CD4-positive, alpha-beta T cell treated with Interleukin-17A for 1 hour (primary cell): ENCODE results near the gene ZC3H7A.

Experiments used
- DNase-seq: peaks from one replicate; pipeline ENCODE4 v3.0.0-alpha.2; 2020

The ZC3H7A gene

DNA sequence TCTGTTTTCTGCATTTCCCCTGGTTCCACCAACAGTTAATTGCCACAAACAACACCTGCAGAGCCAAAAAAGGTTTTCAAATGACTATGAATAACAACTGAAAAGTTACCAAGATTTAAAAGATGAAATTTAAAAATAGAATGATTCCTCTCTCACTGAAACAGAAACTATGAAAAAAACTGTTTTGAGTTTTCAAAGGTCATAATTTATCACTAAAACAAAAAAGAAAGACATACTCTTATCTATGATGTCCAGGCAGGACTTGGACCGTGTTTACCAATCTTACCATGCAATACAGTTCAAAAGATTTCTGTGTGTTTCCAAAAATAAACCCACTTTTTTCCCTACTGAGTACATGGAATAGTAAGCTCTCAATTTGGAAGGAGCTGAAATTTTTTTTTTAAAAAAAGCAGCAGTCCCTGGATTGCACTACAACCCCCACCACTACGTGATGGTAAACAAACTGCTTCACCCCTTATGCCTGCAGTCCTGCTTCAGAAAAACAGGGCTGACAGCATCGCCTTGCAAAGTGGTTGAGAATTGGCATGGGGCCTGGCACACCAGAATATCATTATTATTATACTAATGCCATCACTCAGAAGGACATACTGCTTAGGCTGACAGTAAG lies 62.9 kb downstream of the ZC3H7A start:
- DNase-seq, result no peak

DNA sequence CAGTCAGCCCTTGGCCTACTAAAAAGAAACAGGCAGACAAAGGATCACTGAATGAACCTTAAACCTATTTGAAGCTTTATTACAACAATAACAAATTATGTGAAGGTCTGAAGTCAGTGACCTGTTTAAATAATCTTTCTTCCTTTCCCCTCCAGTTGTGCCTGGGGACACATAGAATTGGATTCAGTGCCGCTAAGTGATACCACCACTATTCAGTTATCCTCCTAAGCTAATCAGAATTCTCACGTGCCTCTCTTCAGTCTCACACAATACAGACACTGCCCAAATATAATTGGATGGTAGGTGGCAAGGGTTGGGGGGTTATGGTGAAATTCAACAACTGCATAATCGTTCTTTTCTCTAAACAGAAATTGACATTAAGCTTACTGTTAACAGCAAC lies 65.8 kb downstream of the ZC3H7A start:
- DNase-seq, result no peak

DNA sequence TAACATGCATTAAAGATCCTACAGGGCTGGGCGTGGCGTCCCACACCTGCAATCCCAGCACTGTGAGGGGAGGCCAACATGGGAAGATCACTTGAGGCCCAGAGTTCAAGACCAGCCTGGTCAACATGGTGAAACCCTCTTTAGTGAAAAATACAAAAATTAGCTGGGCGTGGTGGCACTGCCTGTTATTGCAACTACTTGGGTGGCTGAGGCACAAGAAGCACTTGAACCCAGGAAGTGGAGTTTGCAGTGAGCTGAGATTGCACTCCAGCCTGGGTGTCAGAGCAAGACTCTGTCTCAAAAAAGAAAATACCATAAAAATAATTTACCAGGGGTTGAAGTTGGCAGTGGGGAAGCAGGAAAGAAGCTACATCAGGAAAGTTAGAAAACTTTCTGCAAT lies 67.3 kb downstream of the ZC3H7A start:
- DNase-seq, result no peak

DNA sequence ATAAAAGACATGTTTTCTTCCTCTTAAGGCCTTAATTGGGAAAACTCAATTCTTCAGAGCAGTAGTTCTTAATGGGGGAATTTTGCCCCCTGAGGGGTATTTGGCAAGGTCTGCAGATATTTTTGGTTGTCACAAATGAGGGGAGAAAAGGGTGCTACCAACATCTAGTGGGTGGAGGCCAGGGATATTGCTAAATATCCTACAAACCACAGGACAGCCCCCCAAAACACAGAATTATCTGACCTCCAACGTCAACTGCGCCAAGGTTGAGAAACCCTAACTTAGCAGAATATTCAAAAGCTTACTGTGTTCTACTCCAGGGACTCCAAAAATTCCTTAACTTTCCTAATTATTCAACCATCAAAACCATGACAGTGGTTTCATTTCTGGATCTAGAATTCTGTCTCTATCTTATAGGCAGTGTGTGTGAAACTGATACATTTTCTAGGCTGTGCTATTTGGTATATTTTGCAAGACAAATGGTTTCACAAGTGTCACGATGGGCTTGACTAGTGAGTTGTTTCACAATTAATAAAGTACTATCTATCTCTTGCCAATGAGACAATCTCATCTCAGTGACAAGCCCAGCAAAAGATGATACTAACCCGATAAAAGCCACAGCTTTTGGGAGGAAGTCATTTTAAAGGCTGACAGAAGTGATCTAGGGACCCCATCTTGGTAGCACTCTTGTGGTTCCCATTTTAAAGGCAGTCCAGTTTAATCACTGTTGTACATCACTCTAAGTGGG lies 69.1 kb downstream of the ZC3H7A start:
- DNase-seq, result no peak

DNA sequence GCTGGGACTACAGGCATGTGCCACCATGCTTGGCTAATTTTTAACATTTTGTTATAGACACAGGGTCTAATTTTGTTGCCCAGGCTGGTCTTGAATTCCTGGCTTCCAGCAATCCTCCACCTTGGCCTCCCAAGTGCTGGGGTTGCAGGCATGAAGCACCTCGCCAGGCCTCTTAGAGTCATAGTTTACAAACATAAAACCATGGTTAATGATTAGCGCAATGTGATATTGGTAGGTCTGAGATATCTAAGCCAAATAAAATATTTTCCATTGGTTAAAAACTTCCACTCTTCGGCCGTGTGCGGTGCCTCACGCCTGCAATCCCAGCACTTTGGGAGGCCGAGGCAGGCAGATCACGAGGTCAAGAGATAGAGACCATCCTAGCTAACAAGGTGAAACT lies 71.0 kb downstream of the ZC3H7A start:
- no peak for DNase-seq

DNA sequence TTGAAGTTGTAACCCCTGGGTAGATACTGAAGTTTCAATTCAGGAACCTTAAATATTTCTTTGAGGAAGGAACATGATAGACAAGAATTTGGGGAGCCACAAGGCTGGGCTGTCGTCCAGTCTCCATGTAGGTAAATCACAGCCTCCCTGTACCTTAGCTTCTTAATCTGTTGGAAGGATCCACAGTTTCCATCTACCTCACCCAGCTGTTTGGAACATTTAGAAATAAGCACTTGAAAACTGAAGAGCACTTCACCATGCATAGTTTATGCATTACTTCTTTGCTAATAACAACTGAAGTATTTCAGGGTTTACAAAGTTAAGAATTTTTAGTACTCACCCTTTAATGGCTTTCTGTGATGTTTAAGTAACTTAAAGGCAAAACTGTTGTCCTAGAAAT lies 71.6 kb downstream of the ZC3H7A start:
- no peak for DNase-seq

DNA sequence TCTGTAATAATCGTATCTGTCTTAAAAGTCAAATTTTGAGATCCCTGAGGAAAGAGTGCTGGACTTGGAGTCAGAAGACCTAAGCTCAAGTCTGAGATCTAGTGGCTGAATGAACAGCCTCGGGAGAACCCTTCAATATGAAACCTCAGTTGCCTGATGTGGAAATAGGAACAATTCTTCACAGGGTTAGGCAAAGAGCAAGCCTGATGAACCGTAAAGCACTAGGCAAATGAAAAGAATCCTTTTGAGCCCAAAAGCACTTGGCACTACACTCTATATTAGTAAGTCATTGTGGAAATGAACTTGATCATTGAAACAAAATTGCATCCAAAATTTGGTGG lies 74.6 kb downstream of the ZC3H7A start:
- no peak for DNase-seq

DNA sequence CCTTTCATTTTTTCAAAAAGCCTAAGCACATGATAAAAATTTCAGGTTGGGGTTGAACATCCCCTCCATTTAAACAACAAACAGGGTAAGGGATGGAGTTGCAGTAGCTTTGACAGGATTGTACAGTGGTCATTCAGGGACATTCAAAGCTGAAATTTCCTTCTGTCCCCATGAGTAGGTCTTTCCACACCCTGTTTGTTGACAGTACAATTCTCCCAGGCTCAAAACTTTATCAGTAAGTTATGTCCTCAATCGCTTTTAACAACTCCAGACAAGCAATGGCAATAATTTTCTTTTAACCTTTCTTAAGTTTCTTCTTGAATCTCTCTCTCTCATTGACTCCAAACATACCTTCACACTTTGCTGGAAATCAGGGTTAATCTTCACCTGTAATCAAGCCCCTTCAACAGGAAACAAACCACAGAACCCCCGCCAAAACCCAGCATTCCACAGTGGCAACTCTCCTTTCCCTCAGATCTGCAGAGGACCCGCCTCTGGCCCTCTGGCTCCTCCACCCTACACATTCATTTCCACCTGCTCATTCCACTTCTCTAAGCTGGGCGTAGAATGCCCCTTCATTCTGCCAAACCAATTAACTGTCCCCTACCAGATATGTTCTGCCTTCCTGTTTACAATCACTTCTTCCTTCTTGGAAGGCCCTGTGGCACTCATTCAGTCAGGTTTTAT lies 75.1 kb downstream of the ZC3H7A start:
- no peak for DNase-seq

DNA sequence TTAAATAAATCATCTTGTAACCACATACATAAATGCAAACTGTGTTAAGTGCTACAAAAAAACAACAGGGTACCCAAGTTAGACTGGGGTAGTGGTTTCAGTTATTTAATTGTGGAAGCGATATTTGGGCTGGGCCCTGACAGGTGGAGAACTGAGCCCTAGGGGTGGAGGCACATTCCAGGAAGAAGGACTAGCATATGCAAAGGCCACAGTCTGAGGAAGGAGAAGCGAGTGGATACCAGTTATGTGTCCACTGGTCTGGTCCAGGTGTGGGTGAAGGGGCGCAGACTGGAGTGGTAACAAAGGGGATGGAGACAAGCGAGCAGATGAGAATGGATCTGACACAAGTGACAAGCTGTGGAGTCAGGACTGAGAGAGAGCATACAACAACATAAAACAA lies 77.3 kb downstream of the ZC3H7A start:
- DNase-seq, result no peak

DNA sequence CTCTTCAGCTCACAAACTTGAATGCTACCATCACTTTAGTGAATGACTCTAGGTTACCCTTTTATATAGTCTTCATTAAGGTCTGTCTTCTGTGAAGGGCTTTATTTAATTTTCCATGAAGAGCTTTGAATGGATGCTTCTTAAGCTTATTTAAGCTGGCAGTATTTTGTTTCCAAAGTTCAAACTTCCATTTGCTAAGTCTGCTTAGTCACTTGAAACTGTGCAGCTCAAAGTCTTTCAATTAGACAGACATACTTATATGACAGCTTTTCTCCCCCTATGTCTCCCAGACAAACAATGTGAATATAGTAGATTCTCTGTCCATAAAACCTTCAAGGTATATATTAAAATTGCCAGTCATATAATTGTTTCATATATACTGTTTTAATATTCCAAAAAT lies 77.9 kb downstream of the ZC3H7A start:
- no peak for DNase-seq

DNA sequence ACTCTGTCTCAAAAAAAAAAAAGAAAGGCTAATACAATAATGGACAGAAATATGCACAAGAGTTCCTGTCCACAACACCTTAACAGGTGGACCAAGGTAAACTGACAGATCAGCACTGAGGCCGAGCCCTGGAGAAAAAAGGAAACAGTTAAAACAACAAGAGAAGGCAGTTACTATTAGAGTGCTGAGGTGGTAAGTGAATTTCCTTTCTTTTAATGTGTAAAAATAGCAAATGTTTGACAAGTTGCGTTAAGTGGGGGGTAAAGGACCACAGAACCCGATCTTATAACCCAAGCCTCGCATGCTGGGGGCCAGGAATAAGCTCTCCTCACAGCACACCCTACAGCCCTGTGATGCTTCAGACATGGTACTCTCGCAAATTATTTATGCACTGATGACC lies 79.2 kb downstream of the ZC3H7A start:
- DNase-seq, result no peak

DNA sequence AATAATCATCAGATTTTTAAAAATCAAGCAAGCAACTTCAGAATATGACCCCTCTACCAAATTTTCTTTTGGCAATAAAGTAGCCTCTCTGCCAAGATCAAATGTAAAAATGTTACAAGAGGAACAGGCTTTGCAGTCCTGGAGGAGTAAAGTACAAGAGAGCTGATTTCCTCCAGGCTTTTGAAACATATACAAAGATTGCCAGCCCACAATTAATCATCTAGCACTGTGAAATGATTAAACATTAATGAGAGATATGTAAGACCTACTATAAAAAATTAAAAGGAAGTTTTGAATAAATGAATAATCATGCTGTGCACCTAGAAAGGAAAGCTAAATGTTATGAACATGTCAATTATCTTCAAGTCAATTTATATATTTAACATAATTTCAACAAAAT lies 80.7 kb downstream of the ZC3H7A start:
- no peak for DNase-seq

DNA sequence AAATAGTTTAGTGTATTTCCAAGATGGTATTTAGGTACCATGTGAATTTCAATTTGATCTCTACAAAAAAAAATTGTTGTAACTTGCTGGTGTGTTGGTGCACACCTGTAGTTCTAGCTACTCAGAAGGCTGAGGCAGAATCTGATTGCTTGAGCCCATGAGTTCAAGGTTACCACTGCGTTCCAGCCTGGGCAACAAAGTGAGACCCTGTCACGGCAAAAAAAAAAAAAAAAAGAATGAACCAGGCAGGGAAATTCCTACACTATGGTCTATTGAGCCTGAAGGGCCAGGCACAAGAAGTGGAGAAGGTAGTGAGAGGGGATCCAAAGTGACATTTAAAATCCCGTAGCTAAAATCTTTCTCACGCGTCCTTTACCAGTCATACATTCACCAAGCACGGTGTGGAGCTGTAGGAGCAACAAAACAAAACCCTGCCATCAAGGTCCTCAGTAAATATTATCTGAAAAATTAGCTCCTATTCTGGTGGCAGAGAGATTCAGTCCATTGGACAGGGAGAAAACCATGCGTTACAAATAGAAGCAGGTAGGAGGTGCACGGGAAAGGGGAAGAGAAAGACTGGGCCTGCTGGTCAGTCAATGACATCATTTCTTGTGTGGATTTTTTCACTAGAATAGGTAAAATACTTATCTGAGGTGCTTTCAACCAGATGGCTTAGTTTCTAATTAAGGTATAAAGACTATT lies 81.7 kb downstream of the ZC3H7A start:
- no peak for DNase-seq

DNA sequence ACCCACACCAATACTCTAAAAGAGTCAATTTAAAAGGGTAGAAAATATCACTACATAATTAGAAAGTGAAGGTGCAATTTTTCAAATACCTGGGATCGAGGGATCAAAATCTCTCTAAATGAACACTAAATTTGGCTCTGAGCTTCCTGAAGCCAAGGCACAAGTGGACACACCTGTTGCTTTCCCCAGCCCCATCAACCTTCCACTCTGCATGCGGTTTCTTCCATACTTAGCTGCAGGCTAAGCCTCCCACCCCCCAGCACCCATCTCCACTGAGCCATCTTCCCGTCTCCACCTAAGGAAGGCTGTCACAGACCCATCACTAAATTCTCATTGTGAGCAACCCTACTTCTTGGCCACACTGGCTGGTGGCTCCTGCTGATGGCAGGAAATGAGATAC lies 84.9 kb downstream of the ZC3H7A start:
- DNase-seq, result no peak

DNA sequence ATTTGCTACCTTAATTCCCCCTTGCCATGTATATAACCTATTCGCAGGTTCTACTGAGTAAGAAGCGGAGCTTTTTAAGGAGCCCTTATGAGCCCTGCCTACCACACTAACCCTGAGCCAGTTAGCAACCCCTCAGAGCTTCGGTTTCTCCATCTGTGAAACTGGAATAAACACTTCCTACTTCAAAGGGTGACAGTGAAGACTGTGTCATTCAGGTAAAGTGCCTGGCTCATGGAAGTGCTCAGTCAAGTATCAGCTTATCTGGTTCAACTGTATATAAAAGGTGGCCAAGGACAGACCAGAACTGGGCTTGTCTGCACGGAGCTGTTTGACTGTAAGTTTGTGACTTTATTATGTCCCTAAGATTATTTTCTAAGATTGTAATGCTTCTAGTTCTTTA lies 85.4 kb downstream of the ZC3H7A start:
- DNase-seq, result no peak

DNA sequence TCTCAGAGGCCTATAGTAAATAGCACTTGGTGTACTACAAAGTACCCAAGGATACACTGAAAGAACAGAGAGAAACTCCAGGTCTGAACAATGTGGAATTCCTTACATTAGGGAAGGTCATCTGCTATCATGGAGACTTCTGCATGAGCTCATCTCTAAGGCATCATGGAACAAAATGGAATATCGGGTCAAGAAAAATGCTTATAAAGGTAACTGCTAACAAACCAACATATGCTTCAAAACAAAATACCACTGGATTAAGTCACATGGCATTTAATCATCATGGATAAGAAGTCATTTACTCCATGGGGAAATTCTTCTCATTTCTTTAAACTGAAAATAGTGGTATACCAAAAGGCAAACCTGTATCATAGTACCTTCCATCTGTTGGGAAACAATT lies 88.6 kb downstream of the ZC3H7A start:
- no peak for DNase-seq

DNA sequence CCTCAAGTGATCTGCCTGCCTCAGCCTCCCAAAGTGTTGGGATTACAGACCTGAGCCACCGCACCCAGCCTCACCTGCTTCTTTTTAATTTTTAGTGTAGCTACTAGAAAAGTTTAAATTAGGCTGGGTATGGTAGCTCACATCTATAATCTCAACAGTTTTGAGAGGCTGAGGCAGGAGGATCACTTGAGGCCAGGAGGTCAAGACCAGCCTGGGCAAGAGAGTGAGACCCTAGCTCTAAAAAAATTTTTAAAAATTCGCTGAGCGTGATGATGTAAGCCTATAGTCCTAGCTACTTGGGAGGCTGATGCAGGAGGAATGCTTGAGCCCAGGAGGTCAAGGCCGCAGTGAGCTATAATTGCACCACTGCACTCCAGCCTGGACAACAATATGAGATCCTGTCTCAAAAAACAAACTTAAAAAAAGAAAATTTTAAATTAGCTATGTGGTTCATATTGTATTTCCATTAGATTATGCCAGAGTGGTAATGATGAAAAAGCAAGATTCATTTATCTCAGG lies 89.3 kb downstream of the ZC3H7A start:
- DNase-seq, result no peak

DNA sequence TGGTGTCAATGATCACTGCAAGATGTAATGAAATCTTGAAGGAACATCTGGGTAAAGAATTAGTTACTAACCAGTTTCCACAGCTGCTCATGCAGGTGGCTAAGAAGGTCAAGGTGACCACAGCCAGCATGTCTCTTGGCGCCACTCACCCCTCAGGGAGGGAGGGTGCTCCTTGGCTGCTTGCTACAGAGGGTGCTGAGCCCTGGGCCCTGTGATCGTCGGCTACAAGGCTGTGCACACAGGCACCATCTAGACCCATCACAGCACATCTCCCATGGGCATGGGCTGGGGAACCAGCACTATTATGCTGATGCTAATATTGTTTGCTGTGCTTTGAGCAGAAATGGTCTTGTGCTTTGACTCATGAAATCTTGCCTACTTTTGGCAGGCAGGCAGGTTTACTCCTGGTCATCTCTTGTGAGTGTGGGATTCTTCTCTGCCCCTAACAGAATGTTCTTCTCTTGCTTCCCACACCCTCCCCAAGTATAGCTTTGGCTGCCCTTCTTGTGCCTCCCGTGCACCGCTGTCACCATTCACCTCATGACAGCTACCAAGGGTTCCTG lies 90.8 kb downstream of the ZC3H7A start:
- DNase-seq, result no peak

DNA sequence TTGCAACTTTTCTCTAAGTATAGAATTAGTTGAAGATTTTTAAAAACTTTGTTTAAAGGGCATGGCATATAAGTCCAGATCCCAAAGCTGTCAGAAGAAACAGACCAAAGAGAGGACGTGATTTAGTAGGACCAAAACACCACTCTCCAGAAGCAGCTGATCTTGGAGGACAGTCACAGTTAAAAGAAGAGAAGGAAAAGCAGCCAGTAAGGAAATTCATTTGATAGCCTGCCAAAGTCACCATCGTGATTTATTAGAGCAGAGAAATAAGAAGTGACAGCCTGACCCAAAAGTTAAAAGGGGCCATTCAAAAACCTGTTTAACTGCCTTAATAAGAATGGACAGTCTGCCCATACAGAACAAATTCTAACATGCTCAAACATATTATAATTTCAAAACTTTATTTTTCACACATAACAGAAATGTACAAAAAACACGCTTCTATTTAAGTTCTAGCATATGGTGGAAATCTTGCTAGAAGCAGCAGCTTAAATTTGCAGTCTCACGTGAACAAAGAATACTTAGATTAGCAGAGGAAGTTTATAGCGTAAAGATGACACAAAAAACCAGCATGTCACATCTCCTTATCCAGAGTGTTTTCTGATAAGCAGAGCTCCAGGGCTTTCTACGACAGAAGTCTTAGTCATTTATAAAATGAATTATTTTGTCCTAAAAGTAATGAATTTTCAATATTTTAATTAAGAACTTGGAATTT lies 91.6 kb downstream of the ZC3H7A start:
- no peak for DNase-seq
